Nephron (organoid): ENCODE data around the gene TSPAN15.

Experiments used
- H3K27ac Mint-ChIP-seq, 3 experiments: 2 replicates each; pipeline ENCODE4 v1.8.0; 2020; ENCODE audit warnings: mixed read lengths in 3 of 3, mild to moderate bottlenecking in 2 of 3, moderate library complexity in 1 of 3
- H3K27me3 Mint-ChIP-seq: 2 replicates; pipeline ENCODE4 v1.8.0; 2021; ENCODE audit warnings: low read depth, mild to moderate bottlenecking, moderate library complexity, mixed read lengths
- H3K36me3 Mint-ChIP-seq: 2 replicates; pipeline ENCODE4 v1.8.0; 2020; ENCODE audit warnings: low read depth, mixed read lengths
- H3K4me1 Mint-ChIP-seq: 2 replicates; pipeline ENCODE4 v1.8.0; 2020; ENCODE audit warnings: mixed read lengths
- H3K4me3 Mint-ChIP-seq, 3 experiments: 2 replicates each; pipeline ENCODE4 v1.8.0; 2020; ENCODE audit warnings: mild to moderate bottlenecking in 3 of 3, mixed read lengths in 3 of 3, moderate library complexity in 2 of 3
- H3K9me3 Mint-ChIP-seq: 2 replicates; pipeline ENCODE4 v1.8.0; 2020; ENCODE audit warnings: mixed read lengths
- TF ChIP-seq, protein P1 (sequence below), 3 experiments: fragments of 200-600 bp; sonication (generic); IDR thresholded peaks; one replicate each; pipeline ENCODE4 v1.5.0; 2021; ENCODE audit warnings: antibody characterized with exemption in 3 of 3; ENCODE audit not compliant: unreplicated experiment in 3 of 3

TSPAN15 gene

DNA sequence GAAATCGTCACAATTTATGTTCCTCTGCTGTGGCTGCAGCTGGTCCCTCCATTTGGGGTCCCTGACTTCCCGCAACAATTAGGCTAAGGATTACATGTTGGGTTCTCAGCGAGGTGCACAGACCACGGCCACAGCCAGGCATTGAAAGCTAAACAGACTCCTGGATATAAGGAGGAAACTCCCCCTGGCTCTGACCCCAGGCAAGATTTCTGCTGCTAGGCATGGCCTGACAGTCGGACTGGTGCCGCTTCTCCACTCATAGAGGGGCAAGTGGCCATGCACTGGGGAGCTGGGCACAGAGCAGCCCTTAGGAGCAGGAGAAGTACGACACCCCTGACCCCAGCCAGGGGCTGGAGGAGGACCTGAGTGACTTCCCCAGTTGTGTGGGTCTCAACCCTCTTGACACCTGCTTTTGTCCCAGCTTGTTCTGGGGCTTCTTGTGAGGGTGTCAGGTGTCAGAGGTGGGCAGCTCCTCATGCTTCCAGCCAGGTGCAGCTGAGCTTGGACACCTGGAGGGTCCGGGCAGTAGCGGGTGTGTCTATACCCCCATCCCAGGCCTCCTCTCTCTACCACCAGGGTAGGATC, 38.3 kb downstream of the TSPAN15 start:
- Mint-ChIP-seq H3K4me3 (no peak overlapping the region), H3K36me3 (peaks cover 18% of the 10 kb centered on the region), H3K27ac (no peak overlapping the region), H3K27me3 (peaks cover 7% of the 10 kb centered on the region), H3K4me1 (peaks cover 35% of the 10 kb centered on the region), H3K9me3 (peaks cover 12% of the 10 kb centered on the region)
- TF ChIP-seq, protein P1, sequence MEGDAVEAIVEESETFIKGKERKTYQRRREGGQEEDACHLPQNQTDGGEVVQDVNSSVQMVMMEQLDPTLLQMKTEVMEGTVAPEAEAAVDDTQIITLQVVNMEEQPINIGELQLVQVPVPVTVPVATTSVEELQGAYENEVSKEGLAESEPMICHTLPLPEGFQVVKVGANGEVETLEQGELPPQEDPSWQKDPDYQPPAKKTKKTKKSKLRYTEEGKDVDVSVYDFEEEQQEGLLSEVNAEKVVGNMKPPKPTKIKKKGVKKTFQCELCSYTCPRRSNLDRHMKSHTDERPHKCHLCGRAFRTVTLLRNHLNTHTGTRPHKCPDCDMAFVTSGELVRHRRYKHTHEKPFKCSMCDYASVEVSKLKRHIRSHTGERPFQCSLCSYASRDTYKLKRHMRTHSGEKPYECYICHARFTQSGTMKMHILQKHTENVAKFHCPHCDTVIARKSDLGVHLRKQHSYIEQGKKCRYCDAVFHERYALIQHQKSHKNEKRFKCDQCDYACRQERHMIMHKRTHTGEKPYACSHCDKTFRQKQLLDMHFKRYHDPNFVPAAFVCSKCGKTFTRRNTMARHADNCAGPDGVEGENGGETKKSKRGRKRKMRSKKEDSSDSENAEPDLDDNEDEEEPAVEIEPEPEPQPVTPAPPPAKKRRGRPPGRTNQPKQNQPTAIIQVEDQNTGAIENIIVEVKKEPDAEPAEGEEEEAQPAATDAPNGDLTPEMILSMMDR (IDR thresholded peaks at IDR 0.05; ENCODE audit: unreplicated experiment in 3 of 3), result no peak

DNA sequence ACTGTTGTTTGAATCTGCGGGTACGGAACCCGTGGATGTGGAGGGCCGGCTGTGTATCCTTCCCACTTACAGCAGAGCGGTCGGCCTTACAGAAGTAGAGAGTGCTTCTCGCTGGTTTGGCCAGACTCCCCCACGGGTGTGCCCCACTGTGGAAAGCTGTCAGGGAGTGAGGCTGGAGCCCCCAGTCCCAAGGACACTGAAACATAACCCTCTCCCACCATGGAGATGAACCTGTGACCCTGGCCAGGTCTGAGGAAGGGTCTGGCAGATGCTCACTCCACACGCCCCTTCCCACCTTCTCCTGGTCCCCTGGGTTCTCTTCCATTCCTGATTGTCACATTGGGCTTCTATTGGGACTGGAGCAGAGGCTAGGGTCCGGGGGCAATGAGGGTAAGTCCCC, 39.6 kb downstream of the TSPAN15 start:
- peaks cover 12% of the 10 kb centered on the region for H3K9me3 Mint-ChIP-seq
- H3K36me3 Mint-ChIP-seq, result peaks cover 18% of the 10 kb centered on the region
- no peak overlapping the region for H3K4me3 Mint-ChIP-seq
- no peaks in the 10 kb centered on the region for H3K27me3 Mint-ChIP-seq
- no peak overlapping the region for H3K27ac Mint-ChIP-seq
- TF ChIP-seq, protein P1 (IDR thresholded peaks at IDR 0.05; ENCODE audit: unreplicated experiment in 3 of 3), result no peak
- H3K4me1 Mint-ChIP-seq, result peaks cover 35% of the 10 kb centered on the region

DNA sequence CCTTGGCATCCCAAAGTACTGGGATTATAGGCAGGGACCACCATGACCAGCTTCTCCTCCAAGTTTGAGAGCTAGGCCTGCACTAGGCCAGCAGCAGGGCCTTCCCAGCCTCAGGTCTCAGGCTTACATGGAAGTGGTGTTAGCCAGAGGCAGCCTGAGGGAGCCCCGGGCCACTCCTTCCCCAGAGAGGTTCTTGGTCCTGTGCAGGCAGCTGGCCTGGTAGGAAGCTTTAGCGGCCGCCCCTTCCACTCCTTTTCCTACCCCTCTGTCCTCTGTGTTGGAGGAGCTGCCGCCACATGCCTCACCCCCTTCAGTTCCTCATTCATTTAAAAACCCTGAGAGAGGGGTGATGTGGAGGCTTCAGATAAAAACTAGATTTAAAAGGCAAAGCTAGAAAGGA, 40.3 kb downstream of the TSPAN15 start:
- Mint-ChIP-seq H3K27ac (peak overlapping the region; percentile 62 to 89 (median 64)), H3K27me3 (no peaks in the 10 kb centered on the region), H3K36me3 (peaks cover 18% of the 10 kb centered on the region), H3K9me3 (peaks cover 12% of the 10 kb centered on the region), H3K4me1 (peaks cover 41% of the 10 kb centered on the region), H3K4me3 (no peak overlapping the region)
- TF ChIP-seq, protein P1 (IDR thresholded peaks at IDR 0.05; ENCODE audit: unreplicated experiment in 3 of 3), result no peak

DNA sequence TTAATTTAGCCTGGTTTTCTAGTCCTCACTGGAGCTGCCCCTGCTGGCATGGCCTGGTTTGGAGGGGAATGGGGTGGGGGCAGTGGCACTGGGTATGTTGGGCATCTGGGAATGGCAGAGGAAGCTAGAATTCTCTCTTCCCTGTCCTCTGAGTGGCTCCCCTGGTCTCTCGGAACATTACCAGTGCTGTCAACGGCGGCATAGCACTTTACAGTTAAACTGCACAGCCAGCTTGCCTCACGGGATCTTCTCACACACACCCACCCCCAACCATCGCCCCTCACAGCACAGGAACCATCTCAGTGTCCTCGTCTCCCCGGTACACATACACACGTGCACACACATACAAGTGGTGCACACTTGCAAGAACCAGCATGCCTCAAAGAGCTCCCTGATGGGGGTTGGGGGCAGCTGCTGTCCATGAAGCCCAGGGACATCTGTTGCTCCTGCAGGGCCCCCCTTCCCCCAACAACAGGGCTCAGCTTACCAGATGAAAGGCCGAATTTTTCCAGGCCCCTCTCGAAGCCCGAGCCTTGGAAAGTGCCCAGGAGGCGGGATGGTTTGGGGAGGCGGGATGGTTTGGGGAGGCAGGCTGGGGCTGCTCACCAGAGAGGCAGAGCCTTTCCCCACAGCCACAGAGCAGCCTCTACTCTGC, 41.0 kb downstream of the TSPAN15 start:
- Mint-ChIP-seq H3K4me3 (peak overlapping the region in 1 of 3 experiments; percentile 5), H3K36me3 (peaks cover 13% of the 10 kb centered on the region), H3K4me1 (peaks cover 39% of the 10 kb centered on the region), H3K9me3 (peaks cover 12% of the 10 kb centered on the region), H3K27ac (peak overlapping the region; percentile 62 to 89 (median 64)), H3K27me3 (no peaks in the 10 kb centered on the region)
- TF ChIP-seq, protein P1 (IDR thresholded peaks at IDR 0.05; ENCODE audit: unreplicated experiment in 3 of 3), result no peak

DNA sequence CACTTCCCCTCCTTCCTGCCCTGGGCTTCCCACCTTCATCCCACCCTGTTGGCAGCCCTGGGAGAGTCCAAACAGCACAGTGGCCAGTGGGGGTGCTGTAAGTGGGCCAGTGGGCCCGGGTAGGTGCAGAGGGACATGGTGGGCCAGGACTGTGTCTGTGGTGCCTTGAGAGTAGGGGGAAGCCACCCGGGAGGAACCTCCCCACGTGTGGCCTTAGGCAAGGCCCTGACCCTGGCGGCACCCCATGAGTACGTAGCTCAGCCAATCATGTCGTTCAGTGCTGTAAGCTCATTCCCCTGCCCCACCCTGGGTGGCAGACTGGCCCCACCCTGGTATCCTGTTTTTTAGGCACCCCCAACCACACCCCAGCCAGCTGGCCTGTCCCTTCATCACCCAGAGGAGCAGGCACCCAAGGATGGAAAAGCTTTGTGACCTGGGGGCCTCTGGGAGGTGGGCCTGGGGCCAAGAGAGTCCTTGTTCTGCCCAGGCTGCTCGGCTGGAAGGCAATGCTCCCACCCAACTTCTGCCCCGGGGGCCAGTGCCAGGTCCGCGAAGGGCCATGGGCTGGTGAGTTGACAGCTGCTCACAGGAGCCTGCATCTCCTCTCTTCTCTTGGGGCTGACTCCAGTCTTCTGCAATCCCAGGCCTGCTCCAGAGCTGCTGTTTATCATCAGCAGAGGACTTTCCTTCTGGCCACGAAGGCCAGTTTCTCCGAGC, 41.6 kb downstream of the TSPAN15 start:
- H3K36me3 Mint-ChIP-seq, result peaks cover 9% of the 10 kb centered on the region
- no peaks in the 10 kb centered on the region for H3K27me3 Mint-ChIP-seq
- TF ChIP-seq, protein P1 (IDR thresholded peaks at IDR 0.05; ENCODE audit: unreplicated experiment in 3 of 3), result no peak
- no peak overlapping the region for H3K4me3 Mint-ChIP-seq
- H3K9me3 Mint-ChIP-seq, result peaks cover 9% of the 10 kb centered on the region
- peak overlapping the region in 2 of 3 experiments; percentile 33 to 62 for H3K27ac Mint-ChIP-seq
- peaks cover 45% of the 10 kb centered on the region for H3K4me1 Mint-ChIP-seq
